ENCODE data around the gene CADM4.

GRCh38 chr19:43616954-43617353 is 22.7 kb downstream of the CADM4 start:
- TF ChIP-seq CTCF (IDR thresholded peaks at IDR 0.05) = no peak
- no peak for TF ChIP-seq POLR2A (IDR thresholded peaks at IDR 0.05)

All from thyroid gland (tissue), 4 donors.